ENCODE data around the gene WWC1.

The WWC1 gene

DNA sequence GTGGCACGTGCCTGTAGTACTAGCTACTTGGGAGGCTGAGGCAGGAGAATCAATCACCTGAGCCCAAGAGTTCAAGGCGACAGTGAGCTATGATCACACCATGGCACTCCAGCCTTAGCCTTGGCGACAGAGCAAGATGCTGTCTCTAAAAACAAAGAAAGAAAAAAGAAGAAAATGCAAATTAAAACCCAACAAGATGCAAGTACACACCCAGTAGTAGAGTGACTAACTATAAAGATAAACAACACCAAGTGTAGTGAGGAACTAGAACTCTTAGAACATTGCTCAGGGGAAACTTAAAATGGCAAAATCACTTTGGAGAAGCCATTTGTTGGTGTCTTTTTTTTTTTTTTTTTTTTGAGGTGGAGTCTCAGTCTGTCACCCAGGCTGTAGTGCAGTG lies 160.1 kb downstream of the WWC1 start:
- no peak for DNase-seq

GRCh38 chr5:168455201-168455600 lies 163.8 kb downstream of the WWC1 start:
- no peak for DNase-seq

- no peak for DNase-seq
Measured at GRCh38 chr5:168457542-168457941, 166.1 kb downstream of the WWC1 start.

DNA sequence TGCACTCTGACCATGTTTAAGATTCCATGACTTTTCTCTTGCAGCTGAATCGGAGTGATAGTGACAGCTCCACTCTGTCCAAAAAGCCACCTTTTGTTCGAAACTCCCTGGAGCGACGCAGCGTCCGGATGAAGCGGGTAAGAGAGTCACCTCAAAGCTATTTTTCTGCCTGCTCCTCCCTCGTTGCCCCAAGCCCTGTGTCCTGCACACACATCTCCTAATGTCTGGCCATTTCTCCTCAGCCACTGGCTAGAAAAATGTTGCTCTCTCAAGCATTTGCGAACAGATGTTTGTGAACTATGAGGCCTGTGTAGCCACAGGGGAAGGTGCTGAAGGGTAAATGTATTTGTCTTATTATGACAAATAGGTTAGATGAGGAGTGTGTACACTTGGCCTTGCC lies 169.2 kb downstream of the WWC1 start:
- no peak for DNase-seq

- DNase-seq: no peak
Measured at GRCh38 chr5:168463081-168463480, 171.6 kb downstream of the WWC1 start.

DNA sequence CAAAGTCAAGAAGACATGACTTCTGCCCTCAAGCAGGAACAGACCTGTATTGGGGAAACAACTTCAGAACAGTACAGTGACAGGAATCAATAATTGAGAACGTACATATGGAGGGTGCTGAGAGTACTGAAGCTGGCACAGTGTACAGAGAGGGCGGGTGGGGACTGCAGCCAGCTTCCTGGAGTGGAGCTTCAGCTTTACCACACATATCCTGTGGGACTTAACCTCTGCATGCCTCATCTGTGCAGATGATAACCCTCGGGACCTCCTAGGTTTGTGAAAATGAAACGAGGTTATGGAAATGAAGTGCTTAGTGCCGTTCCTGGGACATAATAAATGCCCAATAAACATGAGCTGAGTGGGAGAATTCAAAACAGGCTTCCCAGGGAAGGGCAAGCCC lies 172.8 kb downstream of the WWC1 start:
- no peak for DNase-seq

GRCh38 chr5:168464641-168465040 lies 173.2 kb downstream of the WWC1 start:
- DNase-seq: no peak

DNA sequence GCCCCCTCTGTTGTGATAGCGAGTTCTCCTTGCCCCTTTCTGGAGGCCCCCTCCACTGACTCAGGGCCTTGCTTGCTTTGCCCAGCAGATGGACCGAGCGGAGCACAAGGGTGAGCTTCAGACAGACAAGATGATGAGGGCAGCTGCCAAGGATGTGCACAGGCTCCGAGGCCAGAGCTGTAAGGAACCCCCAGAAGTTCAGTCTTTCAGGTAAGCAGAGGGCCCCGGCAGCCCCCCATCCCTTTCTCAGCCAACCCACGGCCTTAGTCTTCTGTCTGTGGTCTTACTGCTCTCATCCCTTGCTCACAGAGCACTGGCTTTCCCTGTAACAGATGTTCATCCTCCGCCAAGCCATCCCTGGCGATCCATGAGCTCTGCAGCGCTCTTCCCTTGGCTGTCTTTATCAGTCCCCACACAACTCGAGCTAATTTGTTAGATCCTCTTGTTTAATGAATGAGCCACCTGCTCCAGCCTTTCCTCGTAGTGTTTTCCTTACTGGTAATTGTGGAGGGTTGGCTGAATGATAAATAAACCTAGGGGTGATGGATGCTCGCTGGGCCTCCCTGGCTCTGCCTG lies 176.4 kb downstream of the WWC1 start:
- DNase-seq: no peak

DNA sequence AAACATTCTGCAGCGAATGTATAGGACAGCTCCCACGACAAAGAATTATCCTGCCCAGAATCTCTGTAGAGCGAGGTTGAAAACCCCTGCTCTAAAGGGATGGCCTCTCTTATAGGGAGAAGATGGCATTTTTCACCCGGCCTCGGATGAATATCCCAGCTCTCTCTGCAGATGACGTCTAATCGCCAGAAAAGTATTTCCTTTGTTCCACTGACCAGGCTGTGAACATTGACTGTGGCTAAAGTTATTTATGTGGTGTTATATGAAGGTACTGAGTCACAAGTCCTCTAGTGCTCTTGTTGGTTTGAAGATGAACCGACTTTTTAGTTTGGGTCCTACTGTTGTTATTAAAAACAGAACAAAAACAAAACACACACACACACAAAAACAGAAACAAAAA lies 177.4 kb downstream of the WWC1 start:
- DNase-seq: no peak

GRCh38 chr5:168469816-168470215 lies 178.4 kb downstream of the WWC1 start:
- DNase-seq: no peak

DNA sequence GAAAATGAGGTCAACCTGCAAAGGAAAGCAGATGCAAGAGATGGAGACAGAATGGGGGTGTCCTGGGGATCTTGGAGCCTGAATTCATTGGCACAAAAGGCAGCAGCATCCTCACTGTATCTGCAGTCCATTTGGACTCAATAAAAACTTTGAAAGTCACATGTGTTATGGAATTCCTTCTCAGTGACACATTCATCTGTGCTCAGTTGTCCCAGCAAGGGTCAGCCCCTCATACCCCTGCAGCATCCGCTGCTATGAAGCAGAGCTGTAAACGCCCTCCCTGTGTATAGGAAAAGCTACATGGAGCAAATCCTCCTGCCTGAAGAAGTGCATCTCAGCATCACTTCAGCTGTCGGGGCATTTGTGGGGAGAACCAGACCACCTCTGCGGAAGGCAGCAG lies 180.3 kb downstream of the WWC1 start:
- DNase-seq: no peak

GRCh38 chr5:168472329-168472728 lies 180.9 kb downstream of the WWC1 start:
- DNase-seq: no peak

DNA sequence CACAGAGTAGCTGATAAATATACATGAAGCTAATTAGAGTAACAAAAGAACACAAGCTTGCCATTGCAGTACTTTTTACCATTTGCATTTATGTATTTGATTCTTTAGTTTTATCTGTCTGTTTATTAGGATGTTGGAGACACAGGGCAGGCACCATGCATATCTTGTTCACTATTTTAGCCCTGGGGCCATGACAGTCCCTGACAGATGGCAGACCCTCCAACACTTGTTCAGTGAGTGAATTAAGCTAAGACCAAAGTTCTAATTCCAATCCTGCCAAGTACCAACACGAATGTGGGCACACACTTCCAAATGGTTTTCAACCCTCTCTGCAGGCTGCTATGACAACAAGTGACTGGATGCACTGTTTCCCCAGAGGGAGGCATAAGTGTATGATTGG lies 182.9 kb downstream of the WWC1 start:
- no peak for DNase-seq

GRCh38 chr5:168477060-168477459 lies 185.6 kb downstream of the WWC1 start:
- DNase-seq: no peak

DNA sequence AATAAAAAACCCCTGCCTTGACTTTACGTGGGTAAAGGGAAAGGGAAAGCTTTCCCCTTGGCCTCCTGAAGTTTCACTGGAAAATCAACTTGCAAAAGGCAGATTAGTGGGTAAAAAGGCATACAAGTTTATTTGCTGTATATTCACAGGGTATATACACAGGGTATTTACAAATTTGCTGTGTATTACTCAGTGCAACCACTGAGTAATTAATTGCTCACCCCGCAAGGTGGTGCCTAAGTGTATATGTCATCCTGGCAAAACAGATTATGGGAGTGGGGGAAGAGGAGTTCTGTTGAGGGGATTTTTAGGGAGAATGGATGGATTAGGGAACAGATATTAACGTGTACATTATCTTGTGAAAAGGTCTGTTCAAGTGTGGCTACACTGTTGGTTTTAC lies 187.7 kb downstream of the WWC1 start:
- DNase-seq: no peak

GRCh38 chr5:168480601-168481000 lies 189.2 kb downstream of the WWC1 start:
- DNase-seq: no peak

GRCh38 chr5:168481330-168481788 lies 189.9 kb downstream of the WWC1 start:
- DNase-seq: no peak

- no peak for DNase-seq
Measured at GRCh38 chr5:168482361-168482760, 190.9 kb downstream of the WWC1 start.

- DNase-seq: peak; percentile 86
Measured at GRCh38 chr5:168486136-168486879, 194.9 kb downstream of the WWC1 start, which contains the start of gene RARS1. RARS1 (plus strand) TSS chr5:168486471; CDS start chr5:168486499, 28 bp downstream.

- DNase-seq: no peak
Measured at GRCh38 chr5:168489059-168489458, 197.6 kb downstream of the WWC1 start.

DNA sequence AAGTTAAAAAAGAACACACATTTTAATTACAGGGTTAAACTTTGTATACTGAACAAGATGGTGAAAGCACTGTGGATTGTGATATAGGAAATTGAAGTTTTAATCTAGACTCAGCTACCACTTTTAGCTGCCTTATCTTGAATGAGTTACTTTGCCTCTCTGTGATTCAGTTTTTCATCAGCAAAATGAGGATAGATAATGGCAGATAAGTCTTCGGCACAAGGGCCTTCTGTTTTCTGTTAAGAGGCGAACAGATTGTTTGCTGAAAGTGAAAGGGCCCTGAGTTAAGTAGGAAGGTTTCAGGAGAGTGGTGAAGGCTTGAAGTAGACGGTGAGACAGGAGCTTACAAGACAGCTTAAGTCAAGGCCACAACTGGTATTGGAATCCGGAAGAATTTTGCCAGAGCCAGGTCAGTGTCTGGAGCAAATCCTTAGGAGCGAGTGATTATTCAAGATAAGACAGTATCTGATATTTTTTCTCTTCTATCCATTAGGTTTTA lies 202.7 kb downstream of the WWC1 start:
- no peak for DNase-seq

DNA sequence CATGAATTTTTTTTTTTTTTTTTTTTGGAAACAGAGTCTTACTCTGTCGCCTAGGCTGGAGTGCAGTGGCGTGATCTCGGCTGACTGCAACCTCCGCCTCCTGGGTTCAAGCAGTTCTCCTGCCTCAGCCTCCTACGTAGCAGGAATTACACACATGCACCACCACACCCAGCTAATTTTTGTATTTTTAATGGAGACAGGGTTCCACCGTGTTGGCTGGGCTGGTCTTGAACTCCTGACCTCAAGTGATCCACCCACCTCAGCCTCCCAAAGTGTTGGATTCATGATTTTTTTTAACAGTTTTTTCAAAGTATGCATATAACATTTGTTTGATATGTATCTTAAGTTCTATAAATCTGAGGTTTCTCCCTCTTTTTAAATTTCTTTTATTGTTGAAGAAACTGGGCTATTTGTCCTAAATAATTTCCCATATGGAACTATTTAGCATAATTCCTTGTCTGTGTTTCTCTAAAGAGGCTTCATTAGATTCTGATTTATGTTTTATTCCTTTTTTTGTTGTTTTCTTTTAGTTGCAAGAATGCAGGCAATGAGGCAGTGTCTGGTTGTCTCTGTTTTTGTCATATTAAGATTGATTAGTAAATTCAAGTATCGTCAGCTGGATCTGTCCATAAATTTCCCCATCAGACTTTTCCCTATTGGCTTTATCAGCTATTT lies 211.3 kb downstream of the WWC1 start:
- DNase-seq: no peak

- no peak for DNase-seq
Measured at GRCh38 chr5:168513861-168514428, 222.5 kb downstream of the WWC1 start.

All from MV-4-11 (cell line).